Fibroblast of lung (primary cell): ENCODE results near the gene SPSB1. TPM values are rescaled to one million over a fixed set of nuclear protein-coding genes. Genes with fewer than 3 reads are reported as not detected.

Experiments used
- DNase-seq, 2 donors: peaks; one replicate each; pipeline versions ENCODE4 v3.0.0 to v3.0.0-alpha.2; 2010; ENCODE audit warnings: low read depth in 2 of 2
- H2AFZ ChIP-seq: 2 replicates; pipeline ENCODE4 v1.5.1; 2012; ENCODE audit warnings: low read length, control low read depth, inconsistent platforms
- H3K27ac ChIP-seq: 2 replicates; pipeline ENCODE4 v1.5.1; 2011; ENCODE audit warnings: low read length, control low read depth; ENCODE audit not compliant: insufficient read depth
- H3K27me3 ChIP-seq: 2 replicates; pipeline ENCODE4 v1.5.1; 2011; ENCODE audit warnings: mild to moderate bottlenecking, low read length; ENCODE audit not compliant: control insufficient read depth, insufficient read depth
- H3K36me3 ChIP-seq: 2 replicates; pipeline ENCODE4 v1.5.1; 2011; ENCODE audit warnings: low read length; ENCODE audit not compliant: control insufficient read depth, insufficient read depth
- H3K4me1 ChIP-seq: 2 replicates; pipeline ENCODE4 v1.5.1; 2011; ENCODE audit warnings: low read length; ENCODE audit not compliant: control insufficient read depth, insufficient read depth; ENCODE audit errors: extremely low read depth
- H3K4me2 ChIP-seq: 2 replicates; pipeline ENCODE4 v1.5.1; 2011; ENCODE audit warnings: low read length, control low read depth; ENCODE audit not compliant: insufficient read depth; ENCODE audit errors: extremely low read depth
- H3K4me3 ChIP-seq, 4 experiments: fragments of 200-600 bp in 1 of 4; sonication (generic) in 1 of 4; replicated peaks in 1 of 4; 2 replicates each; pipeline ENCODE4 v1.5.1; 2011 to 2016; ENCODE audit warnings: low read length in 4 of 4, low read depth in 3 of 4, mild to moderate bottlenecking in 3 of 4, control low read depth in 2 of 4, inconsistent platforms in 1 of 4, mixed read lengths in 1 of 4; ENCODE audit not compliant: insufficient read depth in 1 of 4; ENCODE audit errors: control extremely low read depth in 1 of 4
- H3K79me2 ChIP-seq: 2 replicates; pipeline ENCODE4 v1.5.1; 2012; ENCODE audit warnings: mild to moderate bottlenecking, low read length, inconsistent platforms; ENCODE audit not compliant: control insufficient read depth, insufficient read depth
- H3K9ac ChIP-seq: 2 replicates; pipeline ENCODE4 v1.5.1; 2011; ENCODE audit warnings: mild to moderate bottlenecking, low read length, control low read depth; ENCODE audit not compliant: insufficient read depth
- H3K9me3 ChIP-seq: 2 replicates; pipeline ENCODE4 v1.5.1; 2012; ENCODE audit warnings: low read depth, low read length; ENCODE audit not compliant: control insufficient read depth, insufficient read depth
- H4K20me1 ChIP-seq: 2 replicates; pipeline ENCODE4 v1.5.1; 2011; ENCODE audit warnings: low read length; ENCODE audit not compliant: control insufficient read depth, insufficient read depth; ENCODE audit errors: extremely low read depth
- CTCF ChIP-seq, 2 donors: IDR thresholded peaks in 1 of 2; conservative IDR thresholded peaks in 1 of 2; 1 replicate in 1 of 2; 2 replicates in 1 of 2; pipeline ENCODE4 v1.5.1; 2011 to 2012; ENCODE audit warnings: low read length in 2 of 2, control low read depth in 1 of 2, inconsistent platforms in 1 of 2, low read depth in 1 of 2, mild to moderate bottlenecking in 1 of 2
- EZH2 ChIP-seq: IDR thresholded peaks from 2 replicates; pipeline ENCODE4 v1.5.1; 2012; ENCODE audit warnings: low read length, control low read depth, mild to moderate bottlenecking; ENCODE audit errors: missing control alignments
- polyA plus RNA-seq, 2 donors: library from polyadenylated mRNA; depleted of rRNA in 1 of 2; stranded (reverse) in 1 of 2; unstranded in 1 of 2; fragments of >200 nt; gene quantifications; 2 replicates each; pipeline ENCODE4 v1.2.1, GENCODE V29; 2011 to 2012; ENCODE audit warnings: missing spikeins in 1 of 2
- total RNA-seq: library from RNA; depleted of rRNA; stranded (reverse); fragments of >200 nt; gene quantifications from 2 replicates; pipeline ENCODE4 v1.2.1, GENCODE V29; 2014

Gene SPSB1
- total and polyA plus RNA-seq, 2 donors (not counting 1 experiment from before 2014, with no cell fraction given) = 14.3 to 20.6 TPM

GRCh38 chr1:9388335-9389180 lies 95.9 kb downstream of the SPSB1 start:
- H4K20me1 ChIP-seq = no peaks in the 10 kb centered on the region
- no peaks in the 10 kb centered on the region for H3K36me3 ChIP-seq
- H2AFZ ChIP-seq = no peak overlapping the region
- H3K27ac ChIP-seq = no peak overlapping the region
- H3K9me3 ChIP-seq = no peaks in the 10 kb centered on the region
- no peak overlapping the region for H3K9ac ChIP-seq
- no peak overlapping the region for H3K4me2 ChIP-seq
- peaks cover 3% of the 10 kb centered on the region for H3K4me1 ChIP-seq
- TF ChIP-seq CTCF (conservative IDR thresholded peaks at IDR 0.05 in 1 of 2, IDR thresholded peaks at IDR 0.05 in 1 of 2; ENCODE audit: low read depth in 1 of 2, low read length in 2 of 2) = no peak
- TF ChIP-seq EZH2 = no peak
- H3K27me3 ChIP-seq = peaks cover 14% of the 10 kb centered on the region
- no peak overlapping the region for H3K4me3 ChIP-seq
- no peaks in the 10 kb centered on the region for H3K79me2 ChIP-seq
- peak; percentile 43 to 56 for DNase-seq

- Histone ChIP-seq H3K36me3 (no peaks in the 10 kb centered on the region), H3K79me2 (no peaks in the 10 kb centered on the region), H3K27me3 (peaks cover 17% of the 10 kb centered on the region), H3K9me3 (no peaks in the 10 kb centered on the region), H3K4me2 (no peak overlapping the region), H3K27ac (no peak overlapping the region), H3K4me3 (no peak overlapping the region), H3K4me1 (peaks cover 3% of the 10 kb centered on the region), H2AFZ (no peak overlapping the region), H4K20me1 (no peaks in the 10 kb centered on the region), H3K9ac (no peak overlapping the region)
- TF ChIP-seq CTCF (conservative IDR thresholded peaks at IDR 0.05 in 1 of 2, IDR thresholded peaks at IDR 0.05 in 1 of 2; ENCODE audit: low read depth in 1 of 2, low read length in 2 of 2) = no peak
- TF ChIP-seq EZH2 = no peak
- no peak for DNase-seq
Observed at GRCh38 chr1:9389968-9390367, 97.3 kb downstream of the SPSB1 start.

GRCh38 chr1:9391620-9392019 lies 98.9 kb downstream of the SPSB1 start:
- H4K20me1 ChIP-seq = no peaks in the 10 kb centered on the region

More at GRCh38 chr1:9391620-9392019, 98.9 kb downstream of the SPSB1 start:
- TF ChIP-seq EZH2 (no peak), CTCF (conservative IDR thresholded peaks at IDR 0.05 in 1 of 2, IDR thresholded peaks at IDR 0.05 in 1 of 2; ENCODE audit: low read depth in 1 of 2, low read length in 2 of 2) (no peak)
- Histone ChIP-seq H3K4me3 (no peak overlapping the region), H3K79me2 (no peaks in the 10 kb centered on the region), H3K36me3 (no peaks in the 10 kb centered on the region), H2AFZ (no peak overlapping the region), H3K4me2 (no peak overlapping the region), H3K27ac (no peak overlapping the region), H3K4me1 (peaks cover 3% of the 10 kb centered on the region), H3K9ac (no peak overlapping the region), H3K27me3 (peaks cover 17% of the 10 kb centered on the region), H3K9me3 (no peaks in the 10 kb centered on the region)
- DNase-seq = peak in 1 of 2 donors; percentile 70
